PC-9 (cell line): ENCODE results near the gene EPHB2.

Experiments
- EZH2 ChIP-seq: fragments of 200-600 bp; sonication (generic); IDR thresholded peaks from 2 replicates; pipeline ENCODE4 v1.8.0; 2017; ENCODE audit warnings: antibody characterized with exemption, low read depth
- TF ChIP-seq, protein P1 (sequence below): fragments of 200-600 bp; sonication (generic); conservative IDR thresholded peaks from 2 replicates; pipeline ENCODE4 v1.6.1; 2017; ENCODE audit warnings: mixed run types, antibody characterized with exemption, mild to moderate bottlenecking, moderate library complexity

DNA sequence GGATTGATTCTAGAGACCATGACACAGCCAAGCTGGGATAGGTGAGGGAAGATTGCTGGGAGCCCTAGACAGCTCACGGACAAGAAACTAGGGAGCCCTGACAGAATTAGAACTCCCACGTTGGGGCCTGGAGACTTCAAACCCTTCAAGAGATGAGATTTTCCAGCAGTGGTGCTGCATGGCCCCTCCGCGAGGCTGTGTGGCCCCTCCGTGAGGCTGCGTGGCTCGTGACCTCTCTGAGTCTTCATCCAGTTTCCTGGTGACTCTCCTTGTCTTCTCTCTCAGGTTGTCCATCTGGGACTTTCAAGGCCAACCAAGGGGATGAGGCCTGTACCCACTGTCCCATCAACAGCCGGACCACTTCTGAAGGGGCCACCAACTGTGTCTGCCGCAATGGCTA is 152.1 kb downstream of the EPHB2 start:
- TF ChIP-seq, protein P1, sequence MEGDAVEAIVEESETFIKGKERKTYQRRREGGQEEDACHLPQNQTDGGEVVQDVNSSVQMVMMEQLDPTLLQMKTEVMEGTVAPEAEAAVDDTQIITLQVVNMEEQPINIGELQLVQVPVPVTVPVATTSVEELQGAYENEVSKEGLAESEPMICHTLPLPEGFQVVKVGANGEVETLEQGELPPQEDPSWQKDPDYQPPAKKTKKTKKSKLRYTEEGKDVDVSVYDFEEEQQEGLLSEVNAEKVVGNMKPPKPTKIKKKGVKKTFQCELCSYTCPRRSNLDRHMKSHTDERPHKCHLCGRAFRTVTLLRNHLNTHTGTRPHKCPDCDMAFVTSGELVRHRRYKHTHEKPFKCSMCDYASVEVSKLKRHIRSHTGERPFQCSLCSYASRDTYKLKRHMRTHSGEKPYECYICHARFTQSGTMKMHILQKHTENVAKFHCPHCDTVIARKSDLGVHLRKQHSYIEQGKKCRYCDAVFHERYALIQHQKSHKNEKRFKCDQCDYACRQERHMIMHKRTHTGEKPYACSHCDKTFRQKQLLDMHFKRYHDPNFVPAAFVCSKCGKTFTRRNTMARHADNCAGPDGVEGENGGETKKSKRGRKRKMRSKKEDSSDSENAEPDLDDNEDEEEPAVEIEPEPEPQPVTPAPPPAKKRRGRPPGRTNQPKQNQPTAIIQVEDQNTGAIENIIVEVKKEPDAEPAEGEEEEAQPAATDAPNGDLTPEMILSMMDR, result no peak
- no peak for TF ChIP-seq EZH2
